ENCODE results near the gene ING5.

ING5 gene

GRCh38 chr2:241701149-241701398 is 765 bp upstream of the ING5 start:
- ChIA-PET POLR2A (ENCODE audit: low non-redundant PET) (interaction anchor here (1.0 to 2.7 kb wide), 3 partner anchors 11 to 33 kb away, joined by 3 to 15 read pairs (median 13); partner anchors contain the start of genes D2HGDH and DTYMK), CTCF (interaction anchor here (0.6 to 1.2 kb wide), 3 partner anchors 36 to 165 kb away, joined by 3 to 6 read pairs (median 4); no protein-coding TSS in a partner anchor)
- peak overlapping the region; percentile 94 for H3K27ac ChIP-seq
- peak; percentile 66 for TF ChIP-seq CTCF (conservative IDR thresholded peaks at IDR 0.05; ENCODE audit: low read depth)
- no peak for DNase-seq (ENCODE audit: low spot score)

- peak; percentile 85 for DNase-seq (ENCODE audit: low spot score)
- peak; percentile 64 for TF ChIP-seq CTCF (conservative IDR thresholded peaks at IDR 0.05; ENCODE audit: low read depth)
- POLR2A ChIA-PET (ENCODE audit: low non-redundant PET): interaction anchor here (0.6 to 2.7 kb wide), 5 partner anchors 10 to 89 kb away, joined by 3 to 15 read pairs (median 5); partner anchors contain the start of genes D2HGDH and DTYMK
- peak overlapping the region; percentile 94 for H3K27ac ChIP-seq
- CTCF ChIA-PET: interaction anchor here (0.6 to 1.1 kb wide), 6 partner anchors 10 to 256 kb away, joined by 3 to 7 read pairs (median 3); no protein-coding TSS in a partner anchor
These were observed 554 bp downstream of the ING5 start for GRCh38 chr2:241702155-241703031.

- peak overlapping the region; percentile 94 for H3K27ac ChIP-seq
- DNase-seq (ENCODE audit: low spot score): no peak
- TF ChIP-seq CTCF (conservative IDR thresholded peaks at IDR 0.05; ENCODE audit: low read depth): no peak
- ChIA-PET POLR2A (ENCODE audit: low non-redundant PET) (no interaction called here), CTCF (interaction anchor here (0.7 to 1.1 kb wide), 4 partner anchors 10 to 257 kb away, joined by 3 to 7 read pairs (median 3); no protein-coding TSS in a partner anchor)
These were observed 1.3 kb downstream of the ING5 start for GRCh38 chr2:241703032-241703604.

GRCh38 chr2:241706537-241706936 is 4.7 kb downstream of the ING5 start:
- no peak overlapping the region for H3K27ac ChIP-seq
- no peak for TF ChIP-seq CTCF (conservative IDR thresholded peaks at IDR 0.05; ENCODE audit: low read depth)
- no peak for DNase-seq (ENCODE audit: low spot score)
- POLR2A ChIA-PET (ENCODE audit: low non-redundant PET): no interaction called here
- CTCF ChIA-PET: no interaction called here

- no peak for DNase-seq (ENCODE audit: low spot score)
- ChIA-PET POLR2A (ENCODE audit: low non-redundant PET) (no interaction called here), CTCF (no interaction called here)
- no peak for TF ChIP-seq CTCF (conservative IDR thresholded peaks at IDR 0.05; ENCODE audit: low read depth)
- H3K27ac ChIP-seq: no peak overlapping the region
These were observed 7.0 kb downstream of the ING5 start for GRCh38 chr2:241708879-241709278.

GRCh38 chr2:241719093-241719492 is 17.3 kb downstream of the ING5 start:
- no peak for DNase-seq (ENCODE audit: low spot score)
- no peak overlapping the region for H3K27ac ChIP-seq
- no peak for TF ChIP-seq CTCF (conservative IDR thresholded peaks at IDR 0.05; ENCODE audit: low read depth)
- ChIA-PET CTCF (no interaction called here), POLR2A (ENCODE audit: low non-redundant PET) (no interaction called here)

All from RWPE1 (cell line).